Cerebellar cortex (tissue), 1 donor: Measurements from ENCODE around the gene CCDC74A.
"Not testable (repeated sequence)": the region's sequence is repeated elsewhere in the genome, so short reads cannot be mapped to it uniquely, and the experiment has no call there.

ENCODE experiments used
- DNase-seq: peaks from one replicate; pipeline ENCODE4 v3.0.0-alpha.2; 2015; ENCODE audit warnings: low spot score

Gene CCDC74A

DNA sequence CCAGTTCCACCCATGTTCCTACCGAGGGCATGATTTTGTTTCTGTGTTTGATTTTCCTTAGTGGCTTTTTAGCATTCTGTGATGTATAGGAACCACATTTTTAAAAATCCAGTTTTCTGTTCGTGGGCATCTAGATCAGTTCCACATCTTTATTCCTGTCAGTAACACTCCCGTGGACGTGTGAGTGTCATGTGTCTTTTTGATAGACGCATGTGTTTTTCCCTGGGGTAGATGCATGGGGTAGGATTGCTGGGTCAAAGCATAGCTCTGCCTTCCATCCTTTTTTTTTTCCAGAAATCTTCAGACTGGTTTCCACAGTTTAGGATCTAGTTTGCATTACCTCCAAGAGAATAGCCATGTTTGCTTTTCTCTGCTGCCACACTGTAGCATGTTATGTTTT lies 38.7 kb downstream of the CCDC74A start:
- no peak for DNase-seq

DNA sequence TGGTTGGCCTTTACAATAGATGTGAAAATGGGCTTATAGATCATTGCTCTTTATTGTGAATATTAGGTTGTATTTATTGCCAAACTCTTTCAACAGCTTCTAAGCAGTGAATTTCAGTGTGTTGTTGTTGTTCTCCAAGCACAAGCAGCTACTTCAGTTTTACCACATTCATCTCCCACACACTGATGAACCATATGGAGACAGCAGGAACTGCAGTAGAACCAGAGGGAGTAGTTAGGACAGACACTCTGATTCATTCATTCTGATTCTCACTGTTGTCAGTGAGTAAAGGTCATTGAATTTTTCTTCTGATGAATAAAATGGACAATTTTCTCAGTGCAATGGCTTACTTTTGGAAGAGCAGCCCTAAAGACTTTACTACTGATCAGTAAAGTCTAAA lies 40.2 kb downstream of the CCDC74A start:
- DNase-seq, result no peak

DNA sequence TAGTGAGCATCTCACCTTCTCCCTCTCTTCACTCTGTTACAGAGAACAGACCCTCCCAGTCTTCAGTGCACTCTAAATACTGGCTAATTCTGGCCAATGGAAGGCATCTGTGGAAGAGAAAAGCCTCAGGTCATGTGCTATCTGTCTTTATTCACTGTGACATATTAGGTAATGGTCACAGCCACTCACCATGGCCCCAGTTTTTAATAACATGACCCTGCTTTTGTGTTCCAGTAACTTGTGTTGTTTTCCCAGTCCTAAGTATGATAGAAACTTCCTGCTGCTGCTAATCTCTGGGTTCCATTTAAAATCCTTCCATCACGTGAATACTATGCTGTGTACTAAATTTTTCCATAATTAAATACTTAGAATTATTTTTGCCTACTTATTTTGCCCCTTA lies 40.7 kb downstream of the CCDC74A start:
- not testable (repeated sequence) for DNase-seq

DNA sequence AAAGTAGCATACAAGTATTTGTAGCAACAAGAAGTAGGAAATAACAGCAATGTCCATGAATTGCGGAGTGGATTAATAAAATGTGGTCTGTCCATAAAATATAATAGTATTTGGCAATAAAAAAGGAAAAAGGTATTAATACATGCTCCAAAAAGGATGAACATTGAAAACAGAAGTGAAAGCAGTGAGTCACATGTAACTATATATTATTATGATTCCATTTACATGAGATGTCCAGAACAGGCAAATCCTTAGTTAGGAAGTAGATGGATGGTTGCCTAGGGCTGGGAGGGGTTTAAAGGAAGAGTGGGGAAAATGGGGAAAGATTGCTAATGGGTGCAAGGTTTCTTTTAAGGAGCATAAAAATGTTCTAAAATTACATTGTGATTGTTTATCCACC lies 44.5 kb downstream of the CCDC74A start:
- no peak for DNase-seq

DNA sequence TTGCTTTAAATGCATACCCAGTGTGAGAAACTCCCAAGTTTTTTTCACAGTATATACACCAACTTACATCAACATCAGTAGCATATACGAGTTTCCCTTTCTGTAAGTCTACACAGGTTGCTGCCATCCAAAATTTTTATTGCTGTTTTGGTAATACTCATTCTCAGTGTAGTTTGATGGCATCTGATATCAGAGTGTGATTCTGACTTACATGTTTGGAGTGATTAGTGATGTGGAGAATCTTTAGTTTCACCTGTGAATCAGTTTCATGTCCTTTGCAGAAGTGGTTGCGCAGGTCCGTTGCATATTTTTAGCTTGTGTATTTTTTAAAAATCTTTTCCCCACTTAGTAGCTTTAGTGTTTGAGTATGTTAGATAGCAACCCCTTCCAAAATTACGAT lies 50.1 kb downstream of the CCDC74A start:
- DNase-seq, result no peak

DNA sequence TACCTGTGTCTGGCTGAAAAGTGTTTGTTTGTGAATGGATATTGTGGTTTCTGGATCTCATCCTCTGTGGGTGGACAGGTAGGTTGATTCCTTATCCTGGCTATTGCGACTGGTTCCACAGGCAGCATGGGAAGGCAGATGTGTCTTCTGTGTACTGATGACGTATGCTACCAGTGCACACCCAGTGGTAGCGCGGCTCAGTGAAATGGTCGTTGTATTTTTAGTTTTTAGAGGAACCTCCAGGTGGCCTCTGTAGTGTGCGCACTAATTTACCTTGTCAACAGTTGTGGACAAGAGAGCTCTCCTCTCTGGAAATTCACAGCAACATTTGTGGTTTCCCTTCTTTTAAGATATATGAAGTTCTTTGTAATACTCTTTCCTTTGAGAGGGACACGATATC lies 52.5 kb downstream of the CCDC74A start:
- no peak for DNase-seq
